HG02840 (cell line): ENCODE measurements around the gene RAB40C.

Experiments used
- ATAC-seq: cut with Tn5 transposase; IDR thresholded peaks from one replicate; pipeline ENCODE4 v1.9.1; 2021; ENCODE audit warnings: mild to moderate bottlenecking, moderate library complexity, moderate number of reproducible peaks; ENCODE audit not compliant: unreplicated experiment, low FRiP score

The RAB40C gene

DNA sequence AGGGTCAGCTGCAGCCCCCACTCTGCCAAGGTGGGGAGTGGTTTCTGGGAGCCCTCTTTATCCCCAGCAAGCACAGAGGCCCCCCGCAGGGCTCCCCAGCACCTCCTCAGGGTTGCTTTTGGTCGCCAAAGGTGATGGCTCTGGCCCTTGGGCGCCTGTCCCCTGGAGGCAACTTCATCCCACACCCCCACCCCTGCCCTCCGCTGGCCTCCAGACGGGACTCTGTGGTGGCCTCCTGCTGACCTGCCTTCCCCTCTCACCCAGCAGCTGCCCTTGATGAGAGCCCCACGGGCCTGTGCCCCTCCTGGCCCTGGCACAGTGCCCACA, 70.2 kb downstream of the RAB40C start:
- no peak for ATAC-seq

DNA sequence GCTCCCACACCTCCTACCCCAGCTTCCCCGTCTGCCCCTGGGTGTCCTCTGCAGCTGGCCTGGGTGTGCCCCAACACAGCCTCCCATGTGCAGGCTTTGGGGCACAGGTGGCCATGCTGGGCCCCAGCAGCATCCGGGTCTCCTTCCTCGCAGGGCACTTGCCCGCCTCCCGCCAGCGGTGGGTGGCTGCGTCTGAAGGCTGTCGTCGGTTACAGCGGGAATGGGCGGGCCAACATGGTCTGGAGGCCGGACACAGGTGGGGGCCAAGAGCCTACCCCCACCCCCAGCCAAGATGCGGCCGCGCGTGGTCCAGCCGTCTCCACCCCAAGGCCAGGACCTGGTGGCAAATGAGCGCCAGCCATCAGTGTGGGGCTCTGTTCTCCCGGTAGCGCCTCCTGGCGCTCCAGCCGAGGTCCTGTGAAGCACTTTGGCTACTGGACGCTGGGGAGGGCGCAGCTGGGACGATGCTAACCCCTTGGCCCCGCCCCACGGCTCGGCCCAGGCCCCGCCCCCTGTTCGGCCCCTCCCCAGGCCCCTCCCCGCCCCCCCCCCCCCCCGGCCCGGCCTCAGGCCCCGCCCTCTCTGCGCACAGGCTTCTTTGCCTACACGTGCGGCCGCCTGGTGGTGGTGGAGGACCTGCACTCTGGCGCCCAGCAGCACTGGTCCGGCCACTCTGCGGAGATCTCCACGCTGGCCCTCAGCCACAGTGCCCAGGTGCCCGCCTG, 70.8 kb downstream of the RAB40C start:
- ATAC-seq, result no peak

DNA sequence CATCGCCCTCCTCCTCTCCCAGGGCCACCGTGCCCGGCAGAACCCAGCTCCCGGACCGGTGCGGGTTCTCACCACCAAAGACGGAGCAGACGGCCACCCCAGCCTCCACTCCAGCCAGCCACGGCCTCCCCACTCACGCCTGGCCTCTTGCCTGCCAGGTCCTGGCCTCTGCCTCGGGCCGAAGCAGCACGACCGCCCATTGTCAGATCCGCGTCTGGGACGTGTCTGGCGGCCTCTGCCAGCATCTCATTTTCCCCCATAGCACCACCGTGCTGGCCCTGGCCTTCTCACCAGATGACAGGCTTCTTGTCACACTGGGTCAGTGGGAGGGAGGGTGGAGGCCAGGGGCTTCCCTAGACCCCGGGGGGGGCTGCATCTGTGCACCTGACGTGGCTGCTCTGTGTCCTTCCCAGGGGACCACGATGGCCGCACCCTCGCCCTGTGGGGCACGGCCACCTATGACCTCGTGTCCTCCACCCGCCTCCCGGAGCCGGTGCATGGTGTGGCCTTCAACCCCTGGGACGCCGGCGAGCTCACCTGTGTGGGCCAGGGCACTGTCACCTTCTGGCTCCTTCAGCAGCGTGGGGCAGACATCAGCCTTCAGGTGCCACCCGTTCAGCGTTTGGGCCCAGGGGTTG, 71.4 kb downstream of the RAB40C start:
- ATAC-seq, result no peak

DNA sequence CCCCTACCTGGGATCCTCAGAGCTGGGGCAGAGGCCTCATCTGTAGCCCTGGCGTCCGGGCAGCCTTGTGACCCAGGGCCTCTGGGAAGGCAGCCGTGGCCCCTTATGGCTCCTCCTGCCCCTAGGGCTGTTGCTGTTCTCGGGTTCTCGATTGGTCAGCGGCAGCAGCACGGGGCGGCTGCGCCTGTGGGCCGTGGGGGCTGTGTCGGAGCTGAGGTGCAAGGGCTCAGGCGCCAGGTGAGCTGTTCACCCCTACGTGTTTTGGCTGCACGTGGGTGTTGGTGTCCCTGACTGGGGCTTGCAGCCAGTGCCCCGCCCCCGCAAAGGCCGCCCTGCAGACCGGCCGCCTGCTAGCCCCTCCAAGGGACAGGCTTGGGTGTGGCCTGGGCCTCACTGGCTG, 72.2 kb downstream of the RAB40C start:
- no peak for ATAC-seq

DNA sequence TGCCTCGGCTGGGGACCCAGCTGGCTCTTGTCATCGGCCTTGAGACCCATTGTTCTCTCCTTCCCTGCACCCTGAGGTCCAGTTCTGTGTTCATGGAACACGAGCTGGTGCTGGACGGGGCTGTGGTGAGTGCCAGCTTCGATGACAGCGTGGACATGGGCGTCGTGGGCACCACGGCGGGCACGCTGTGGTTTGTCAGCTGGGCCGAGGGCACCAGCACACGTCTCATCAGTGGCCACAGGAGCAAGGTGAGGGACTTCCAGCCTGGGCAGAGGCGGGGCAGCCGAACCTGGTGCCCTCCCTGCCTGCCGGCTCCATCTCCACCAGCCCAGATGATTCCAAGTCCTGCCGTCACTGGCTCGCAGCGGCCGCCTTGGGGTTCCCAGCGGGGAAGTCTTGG, 72.7 kb downstream of the RAB40C start:
- no peak for ATAC-seq

DNA sequence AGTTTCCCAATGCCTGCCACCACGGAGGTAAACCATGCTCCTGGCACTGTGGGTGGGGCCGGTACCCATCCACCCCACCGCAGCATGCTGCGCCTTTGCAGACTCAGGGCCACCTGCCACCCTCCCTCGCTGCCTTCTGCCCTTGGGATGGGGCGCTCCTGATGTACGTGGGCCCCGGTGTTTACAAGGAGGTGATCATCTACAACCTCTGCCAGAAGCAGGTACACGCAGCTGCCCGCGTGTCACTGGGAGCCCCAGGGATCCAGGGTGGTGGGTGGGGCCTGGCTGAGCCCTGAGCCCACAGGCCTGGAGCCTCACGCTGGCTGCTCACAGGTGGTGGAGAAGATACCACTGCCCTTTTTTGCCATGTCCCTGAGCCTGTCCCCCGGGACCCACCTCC, 76.7 kb downstream of the RAB40C start:
- no peak for ATAC-seq

DNA sequence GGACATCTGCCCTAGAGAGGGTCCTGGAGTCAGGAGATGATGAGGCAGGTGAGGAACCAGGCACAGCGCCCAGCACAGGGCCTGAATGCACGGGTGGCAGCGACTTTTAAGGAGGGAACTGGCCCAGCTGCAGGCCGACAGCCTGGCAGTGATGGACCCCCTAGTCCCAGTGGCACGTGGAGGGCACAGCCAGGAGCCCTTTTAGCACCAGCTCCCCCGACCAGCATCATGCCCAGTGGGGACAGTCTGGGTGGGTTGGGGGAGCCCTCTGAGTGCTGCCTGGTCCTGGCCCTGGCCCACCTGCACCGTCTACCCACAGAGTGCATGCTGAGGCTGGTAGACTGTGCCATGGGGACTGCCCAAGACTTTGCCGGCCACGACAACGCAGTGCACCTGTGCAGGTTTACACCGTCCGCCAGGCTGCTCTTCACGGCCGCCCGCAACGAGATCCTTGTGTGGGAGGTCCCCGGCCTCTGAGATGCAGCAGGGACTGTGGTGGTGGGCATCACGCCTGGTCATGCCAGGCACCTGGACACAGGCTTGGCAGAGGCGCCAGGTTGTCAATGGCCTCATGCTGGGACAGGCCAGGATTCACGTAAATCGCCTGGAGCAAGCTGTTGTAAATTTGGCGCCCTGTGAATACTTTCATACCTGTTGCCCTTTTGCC, 77.4 kb downstream of the RAB40C start:
- ATAC-seq, result no peak

DNA sequence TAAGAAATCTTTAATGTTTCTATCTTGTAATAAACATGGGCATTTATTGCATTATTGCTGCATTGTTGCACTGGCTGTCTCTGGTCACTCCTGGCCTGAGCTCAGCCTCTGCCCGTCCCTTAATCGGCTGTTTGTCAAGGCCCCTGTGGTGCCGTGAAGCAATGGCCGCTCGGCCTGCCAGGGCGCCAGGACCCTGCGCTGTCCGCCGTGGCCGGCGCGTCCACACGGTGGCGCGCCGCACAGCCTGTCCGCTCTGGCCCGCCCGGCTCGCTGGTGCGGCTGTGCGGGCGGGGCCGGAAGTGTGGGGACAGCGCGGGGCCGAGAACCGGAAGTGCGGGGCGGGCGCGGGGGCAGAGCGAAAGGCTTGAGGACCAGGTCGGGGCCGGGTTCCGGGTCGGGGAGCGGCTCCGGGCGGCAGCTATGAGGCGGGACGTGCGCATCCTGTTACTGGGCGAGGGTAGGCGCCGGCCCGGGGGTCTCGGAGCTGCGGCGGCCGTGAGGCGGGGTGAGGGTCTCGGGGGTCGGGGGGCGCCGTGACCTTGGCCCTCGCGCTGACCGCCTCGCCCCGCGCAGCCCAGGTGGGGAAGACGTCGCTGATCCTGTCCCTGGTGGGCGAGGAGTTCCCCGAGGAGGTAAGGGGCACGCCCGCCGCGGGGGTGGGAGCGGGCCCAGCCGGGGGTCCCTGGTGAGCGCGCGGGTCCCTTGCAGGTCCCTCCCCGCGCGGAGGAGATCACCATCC, 78.1 kb downstream of the RAB40C start, which contains the start of gene RHOT2:
Gene RHOT2 (plus strand): TSS at position 353 of the 739 bp plus-strand sequence. CDS start 68 bp downstream, at position 421.
- ATAC-seq, result peak; percentile 72

DNA sequence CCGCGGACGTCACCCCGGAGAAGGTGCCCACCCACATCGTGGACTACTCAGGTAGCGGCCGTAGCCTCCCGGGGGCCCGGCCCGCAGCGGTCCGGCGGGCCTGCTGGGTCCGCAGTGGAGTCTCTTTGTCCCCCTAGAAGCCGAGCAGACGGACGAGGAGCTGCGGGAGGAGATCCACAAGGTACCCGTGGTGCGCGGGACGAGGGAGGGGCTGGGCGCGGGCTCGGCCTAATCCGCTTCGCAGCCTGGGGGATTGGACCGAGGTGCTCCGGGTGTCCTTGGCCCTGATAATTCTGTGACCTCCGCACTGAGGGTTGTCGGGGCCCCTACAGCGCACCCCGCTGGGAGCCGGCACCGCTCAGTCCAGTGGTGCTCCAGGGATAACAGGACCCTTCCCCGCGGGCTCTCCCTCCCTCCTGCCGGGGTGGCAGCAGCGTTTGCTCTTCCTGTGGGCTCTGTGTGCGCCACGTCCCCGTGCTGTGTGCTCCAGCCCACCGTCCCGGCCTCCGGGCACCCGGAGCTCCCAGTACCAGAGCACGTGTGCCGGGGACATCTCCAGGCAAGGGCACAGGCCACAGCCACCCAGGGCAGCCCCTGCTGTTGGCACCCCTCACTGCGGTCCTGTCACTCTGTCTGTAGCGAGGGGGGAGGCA, 78.8 kb downstream of the RAB40C start:
- peak; percentile 15 for ATAC-seq

DNA sequence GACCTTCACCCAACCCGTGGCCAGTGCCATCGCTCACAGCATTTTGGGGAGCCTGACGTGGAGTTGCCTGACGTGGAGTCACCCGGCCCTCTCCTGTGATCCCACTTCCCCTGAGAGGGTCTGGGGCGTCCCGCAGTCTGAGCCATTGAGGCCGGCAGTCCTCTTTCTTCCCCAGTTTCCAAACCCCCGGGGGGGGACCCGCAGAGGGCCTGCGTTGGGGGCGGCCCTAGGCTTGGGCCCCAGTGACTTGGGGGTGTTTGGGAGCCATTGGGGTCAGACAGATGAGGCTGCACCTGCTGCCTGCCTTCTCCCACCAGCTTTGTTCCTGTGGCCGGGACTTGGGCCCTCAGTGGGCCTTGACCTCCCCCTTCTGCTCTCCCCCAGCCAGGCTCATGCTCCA, 79.8 kb downstream of the RAB40C start:
- no peak for ATAC-seq

DNA sequence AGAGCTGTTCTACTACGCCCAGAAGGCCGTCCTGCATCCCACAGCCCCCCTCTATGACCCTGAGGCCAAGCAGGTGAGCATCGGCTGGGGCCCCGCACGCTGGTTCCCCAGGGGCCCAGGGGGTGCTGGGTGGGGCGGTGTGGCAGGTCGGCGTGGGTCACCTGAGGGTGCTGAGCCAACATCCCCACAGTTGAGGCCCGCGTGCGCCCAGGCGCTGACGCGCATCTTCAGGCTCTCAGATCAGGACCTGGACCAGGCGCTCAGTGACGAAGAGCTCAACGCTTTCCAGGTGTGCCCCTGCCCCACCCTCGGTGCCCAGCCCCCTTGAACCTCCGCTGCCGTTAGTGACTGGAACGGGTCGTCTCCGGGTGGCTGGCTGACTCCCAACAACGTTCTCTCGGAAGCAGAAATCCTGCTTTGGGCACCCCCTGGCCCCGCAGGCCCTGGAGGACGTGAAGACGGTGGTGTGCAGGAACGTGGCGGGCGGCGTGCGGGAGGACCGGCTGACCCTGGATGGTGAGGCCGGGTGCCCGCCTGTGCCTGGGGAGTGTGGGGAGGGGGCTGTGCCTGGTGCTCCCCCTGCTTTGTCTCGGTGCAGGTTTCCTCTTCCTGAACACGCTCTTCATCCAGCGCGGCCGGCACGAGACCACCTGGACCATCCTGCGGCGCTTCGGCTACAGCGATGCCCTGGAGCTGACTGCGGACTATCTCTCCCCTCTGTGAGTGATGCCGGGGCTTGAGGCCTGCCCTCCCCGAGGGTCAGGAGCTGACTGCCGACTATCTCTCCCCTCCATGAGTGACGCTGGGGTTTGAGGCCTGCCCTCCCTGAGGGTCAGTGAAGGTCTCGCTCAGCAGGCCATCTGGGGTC, 80.9 kb downstream of the RAB40C start:
- no peak for ATAC-seq

DNA sequence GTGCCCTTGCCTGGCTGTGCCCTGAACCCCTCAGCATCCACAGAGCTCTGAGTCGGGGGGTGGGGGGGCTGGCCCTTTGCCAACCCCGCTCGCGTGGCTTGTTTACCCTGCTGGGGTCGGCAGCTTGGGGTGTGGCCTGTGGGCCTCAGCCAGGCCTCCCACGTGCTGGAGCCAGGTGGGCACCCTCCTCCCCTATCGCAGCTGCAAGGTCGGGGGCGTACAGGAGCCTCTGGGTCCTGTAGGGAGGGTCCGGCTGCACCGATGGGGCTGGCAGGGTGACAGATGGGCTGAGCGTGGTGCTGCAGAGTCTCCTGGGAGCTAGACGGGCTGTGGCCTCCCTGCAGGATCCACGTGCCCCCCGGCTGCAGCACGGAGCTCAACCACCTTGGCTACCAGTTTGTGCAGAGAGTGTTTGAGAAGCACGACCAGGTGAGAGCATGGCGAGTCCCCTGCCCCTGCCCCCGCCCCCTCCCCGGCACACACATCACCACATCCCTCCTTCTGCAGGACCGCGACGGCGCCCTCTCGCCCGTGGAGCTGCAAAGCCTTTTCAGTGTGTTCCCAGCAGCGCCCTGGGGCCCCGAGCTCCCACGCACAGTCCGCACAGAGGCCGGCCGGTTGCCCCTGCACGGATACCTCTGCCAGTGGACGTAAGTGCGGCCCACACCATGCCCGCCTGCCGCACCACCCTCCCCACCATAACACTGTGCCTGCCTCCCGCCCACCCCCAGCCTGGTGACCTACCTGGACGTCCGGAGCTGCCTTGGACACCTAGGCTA, 81.7 kb downstream of the RAB40C start:
- no peak for ATAC-seq

DNA sequence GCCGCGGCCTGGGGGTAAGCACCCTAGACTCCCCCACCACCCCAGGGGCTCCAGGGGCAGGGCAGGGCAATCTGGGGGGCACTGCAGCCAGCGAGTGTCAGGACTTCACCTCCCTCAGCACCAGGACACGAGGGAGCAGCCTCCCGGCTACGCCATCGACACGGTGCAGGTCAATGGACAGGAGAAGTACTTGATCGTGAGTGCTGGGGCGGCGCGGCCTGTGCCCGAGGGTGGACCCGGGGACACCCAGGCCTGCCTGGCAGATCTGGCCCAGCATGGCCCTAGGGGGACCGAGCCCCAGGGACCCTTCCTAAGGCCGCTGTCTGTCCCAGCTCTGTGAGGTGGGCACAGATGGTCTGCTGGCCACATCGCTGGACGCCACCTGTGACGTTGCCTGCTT, 82.5 kb downstream of the RAB40C start:
- ATAC-seq, result no peak

DNA sequence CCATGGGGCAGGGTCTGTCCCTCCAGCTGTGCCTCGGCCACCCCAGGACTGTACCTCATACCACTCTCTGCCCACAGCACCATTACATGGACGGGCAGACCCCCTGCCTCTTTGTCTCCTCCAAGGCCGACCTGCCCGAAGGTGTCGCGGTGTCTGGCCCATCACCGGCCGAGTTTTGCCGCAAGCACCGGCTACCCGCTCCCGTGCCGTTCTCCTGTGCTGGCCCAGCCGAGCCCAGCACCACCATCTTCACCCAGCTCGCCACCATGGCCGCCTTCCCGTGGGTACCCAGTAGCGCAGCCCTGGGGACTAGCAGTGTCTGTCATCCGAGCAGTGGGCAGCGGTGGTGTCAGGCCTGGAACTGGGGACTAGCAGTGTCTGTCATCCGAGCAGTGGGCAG, 83.0 kb downstream of the RAB40C start:
- no peak for ATAC-seq

DNA sequence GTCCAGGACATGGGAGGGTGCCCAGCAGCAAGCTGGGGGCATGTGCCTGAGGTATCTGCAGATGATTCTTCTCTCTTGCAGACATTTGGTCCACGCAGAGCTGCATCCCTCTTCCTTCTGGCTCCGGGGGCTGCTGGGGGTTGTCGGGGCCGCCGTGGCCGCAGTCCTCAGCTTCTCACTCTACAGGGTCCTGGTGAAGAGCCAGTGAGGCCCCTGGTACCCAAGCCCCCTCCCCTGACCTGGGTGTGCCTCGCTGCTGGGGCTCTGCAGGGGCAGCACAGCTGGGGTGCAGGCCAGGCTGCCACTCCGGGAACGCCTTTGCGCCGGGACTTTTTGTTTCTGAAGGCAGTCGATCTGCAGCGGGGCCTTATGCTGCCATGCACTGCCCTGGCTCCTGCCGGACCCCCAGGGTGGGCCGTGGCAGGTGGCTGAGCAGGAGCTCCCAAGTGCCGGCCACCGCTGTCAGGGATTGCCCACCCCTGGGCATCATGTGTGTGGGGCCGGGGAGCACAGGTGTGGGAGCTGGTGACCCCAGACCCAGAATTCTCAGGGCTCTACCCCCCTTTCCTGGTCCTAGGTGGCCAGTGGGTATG, 83.6 kb downstream of the RAB40C start:
- no peak for ATAC-seq

DNA sequence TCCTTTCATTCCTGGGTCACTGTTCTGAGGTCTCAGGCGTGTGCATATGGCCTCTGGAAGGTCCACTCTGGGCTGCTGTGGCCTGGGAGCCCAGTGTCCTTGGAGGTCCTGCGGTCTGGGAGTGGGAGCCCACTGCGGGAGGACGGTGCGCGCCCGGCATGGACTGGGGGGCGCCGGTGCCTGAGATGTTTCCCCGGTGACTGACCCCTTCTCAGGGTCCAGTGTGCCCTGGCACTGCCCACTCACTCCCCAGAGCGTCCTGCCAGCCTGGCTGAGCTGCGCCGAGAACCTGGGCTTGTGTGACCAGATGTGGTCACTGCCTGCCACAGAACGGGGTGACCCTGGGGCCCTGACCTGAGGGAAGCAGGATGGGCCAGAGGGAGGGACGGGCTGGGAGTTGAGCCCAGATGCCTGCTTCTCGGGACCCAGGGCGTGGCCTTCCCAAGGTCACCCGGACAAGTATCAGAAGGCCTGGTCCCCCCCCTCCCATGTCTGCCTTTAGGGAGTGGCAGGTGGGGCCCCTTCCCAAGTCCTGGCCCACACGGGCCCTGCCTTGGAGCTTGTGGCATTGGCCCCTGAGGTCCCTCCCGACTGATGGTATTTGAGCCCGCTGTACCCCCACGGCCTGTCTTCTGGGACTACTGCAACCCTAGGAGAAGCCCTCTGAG, 84.5 kb downstream of the RAB40C start:
- ATAC-seq, result no peak

DNA sequence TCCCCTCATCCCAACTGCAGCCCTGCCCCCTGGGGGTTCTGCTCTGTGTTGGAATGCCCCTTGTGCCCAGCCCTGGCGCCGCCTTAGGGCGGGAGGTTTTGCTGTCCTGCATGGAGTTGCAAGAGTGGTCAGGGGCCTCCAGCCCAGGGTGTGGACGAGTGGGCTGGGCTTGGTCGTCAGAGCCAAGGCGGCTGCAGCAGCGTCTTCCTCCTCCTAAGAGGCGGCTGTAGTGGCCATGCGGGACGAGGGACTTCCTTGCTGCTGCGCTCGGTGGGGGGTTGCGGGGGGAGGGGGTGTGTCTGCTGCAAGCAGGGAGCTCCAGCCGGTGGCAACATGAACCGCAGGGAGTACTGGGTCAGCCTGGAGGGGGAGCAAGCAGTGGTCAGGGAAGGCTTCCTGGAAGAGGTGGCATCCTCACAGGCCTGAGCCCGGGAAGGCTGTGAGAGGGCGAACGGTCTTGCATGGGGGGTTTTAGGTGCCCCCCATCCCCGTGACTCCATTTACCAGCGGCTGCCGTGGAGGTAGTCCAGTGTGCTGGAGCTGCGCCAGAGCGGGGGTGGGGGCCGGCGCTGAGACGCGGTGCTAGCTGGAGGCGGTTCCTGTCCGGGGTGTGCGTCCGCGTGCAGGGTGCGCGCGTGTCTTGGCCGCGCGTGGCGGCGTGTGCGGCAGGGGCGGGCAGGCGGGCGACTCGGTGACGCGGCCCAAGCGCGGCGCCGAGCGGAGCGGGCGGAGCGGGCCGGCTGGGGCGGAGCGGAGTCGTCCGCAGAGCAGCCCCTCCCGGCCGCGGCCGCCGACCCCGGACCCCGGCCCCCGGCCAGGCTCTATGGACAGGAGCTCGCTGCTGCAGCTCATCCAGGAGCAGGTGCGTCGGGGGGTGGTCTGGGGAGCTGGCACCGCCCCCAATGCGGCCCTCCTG, 85.4 kb downstream of the RAB40C start, which contains the start of gene RHBDL1:
Gene RHBDL1 (plus strand): TSS at position 704 of the 916 bp plus-strand sequence. CDS start 120 bp downstream, at position 824.
- no peak for ATAC-seq
